GM13977 (cell line): ENCODE results near the gene TAGLN3.

Experiments
- DNase-seq: peaks from one replicate; pipeline ENCODE4 v3.0.0; 2012; ENCODE audit warnings: low spot score
- in situ Hi-C: fragments of 300-500 bp; cut with MboI; formaldehyde crosslinking; loops from one replicate; pipeline ENCODE4 v1.12.0; 2022; ENCODE audit warnings: low sequenced_read_pairs, low pct_unique_long_range_greater_than_20kb, mixed read lengths, inconsistent platforms; ENCODE audit not compliant: unreplicated experiment
- TF ChIP-seq, protein P1 (sequence below): IDR thresholded peaks from 2 replicates; pipeline ENCODE4 v1.5.1; 2012; ENCODE audit warnings: mild to moderate bottlenecking, control low read depth; ENCODE audit not compliant: insufficient read depth; ENCODE audit errors: extremely low read depth, missing control alignments

TAGLN3 gene

GRCh38 chr3:111955876-111956275, 42.8 kb upstream of the TAGLN3 start:
- in situ Hi-C loops = no loop called here
- TF ChIP-seq, protein P1, sequence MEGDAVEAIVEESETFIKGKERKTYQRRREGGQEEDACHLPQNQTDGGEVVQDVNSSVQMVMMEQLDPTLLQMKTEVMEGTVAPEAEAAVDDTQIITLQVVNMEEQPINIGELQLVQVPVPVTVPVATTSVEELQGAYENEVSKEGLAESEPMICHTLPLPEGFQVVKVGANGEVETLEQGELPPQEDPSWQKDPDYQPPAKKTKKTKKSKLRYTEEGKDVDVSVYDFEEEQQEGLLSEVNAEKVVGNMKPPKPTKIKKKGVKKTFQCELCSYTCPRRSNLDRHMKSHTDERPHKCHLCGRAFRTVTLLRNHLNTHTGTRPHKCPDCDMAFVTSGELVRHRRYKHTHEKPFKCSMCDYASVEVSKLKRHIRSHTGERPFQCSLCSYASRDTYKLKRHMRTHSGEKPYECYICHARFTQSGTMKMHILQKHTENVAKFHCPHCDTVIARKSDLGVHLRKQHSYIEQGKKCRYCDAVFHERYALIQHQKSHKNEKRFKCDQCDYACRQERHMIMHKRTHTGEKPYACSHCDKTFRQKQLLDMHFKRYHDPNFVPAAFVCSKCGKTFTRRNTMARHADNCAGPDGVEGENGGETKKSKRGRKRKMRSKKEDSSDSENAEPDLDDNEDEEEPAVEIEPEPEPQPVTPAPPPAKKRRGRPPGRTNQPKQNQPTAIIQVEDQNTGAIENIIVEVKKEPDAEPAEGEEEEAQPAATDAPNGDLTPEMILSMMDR = no peak

GRCh38 chr3:111956449-111956848, 42.3 kb upstream of the TAGLN3 start:
- TF ChIP-seq, protein P1 = no peak
- in situ Hi-C loops = no loop called here
- DNase-seq = no peak

More at GRCh38 chr3:111955876-111956275, 42.8 kb upstream of the TAGLN3 start:
- no peak for DNase-seq

DNA sequence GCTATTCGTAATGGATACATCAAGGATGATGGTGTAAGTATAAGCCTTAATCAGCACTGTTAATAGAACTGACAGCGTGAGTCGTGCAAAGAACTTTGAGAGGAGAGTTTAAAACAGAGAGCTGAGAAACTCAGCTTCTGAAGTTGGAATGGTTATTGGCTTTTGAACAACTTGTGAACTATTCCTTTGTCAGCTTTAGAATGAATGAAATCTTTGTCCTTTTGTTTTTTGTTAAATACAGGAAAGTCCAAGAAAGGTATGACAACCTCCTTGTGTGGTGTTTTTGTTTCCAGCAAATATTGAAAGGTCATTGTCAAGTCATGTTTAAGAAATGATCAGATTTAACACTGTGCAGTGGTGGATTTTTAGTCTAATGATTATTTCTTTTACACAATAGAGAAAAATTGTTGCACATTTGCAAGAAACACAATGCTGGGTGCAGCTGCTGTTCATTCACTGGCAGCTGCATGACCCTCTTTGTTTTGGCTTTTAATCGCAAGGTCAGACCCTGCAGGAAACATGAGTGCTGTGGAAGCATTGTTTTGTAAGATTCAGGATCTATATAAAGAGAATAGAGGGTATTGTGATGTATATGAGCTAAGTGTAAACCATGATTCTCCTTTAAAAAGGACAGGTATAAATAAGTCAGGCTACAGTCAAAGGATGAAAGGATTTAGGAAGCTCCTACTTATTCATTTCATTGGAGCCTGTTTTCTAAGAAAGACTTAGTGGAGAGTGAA, 41.6 kb upstream of the TAGLN3 start:
- TF ChIP-seq, protein P1 = no peak
- DNase-seq = no peak
- in situ Hi-C loops = no loop called here

- no peak for DNase-seq
- in situ Hi-C loops = no loop called here
- TF ChIP-seq, protein P1 = no peak
These were observed 37.1 kb upstream of the TAGLN3 start for GRCh38 chr3:111961461-111962164.

DNA sequence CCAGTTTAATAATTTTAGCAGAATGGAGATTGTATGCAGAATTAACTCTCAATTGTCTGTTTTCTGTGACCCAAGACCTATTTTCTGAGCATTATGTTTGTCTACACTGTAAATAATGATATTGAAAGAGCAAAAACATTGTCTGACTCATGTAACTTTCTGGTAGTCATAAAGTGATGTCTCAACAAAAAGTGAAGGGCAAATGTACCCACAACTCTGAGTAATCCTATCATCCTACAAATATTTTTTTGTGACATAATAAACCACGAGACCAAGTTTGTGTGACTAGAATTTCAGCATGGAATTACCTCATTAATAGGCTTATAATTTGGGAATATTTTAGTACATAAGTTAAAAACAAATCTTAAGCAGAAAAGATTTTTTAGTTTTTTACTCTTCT, 35.3 kb upstream of the TAGLN3 start:
- TF ChIP-seq, protein P1 = no peak
- in situ Hi-C loops = no loop called here
- no peak for DNase-seq

GRCh38 chr3:111965484-111965883, 33.2 kb upstream of the TAGLN3 start:
- TF ChIP-seq, protein P1 = no peak
- in situ Hi-C loops = no loop called here
- no peak for DNase-seq
